COLO829 (cell line): ENCODE results near the gene MTA1.
A peak's percentile ranks its signal among the peaks of the same experiment; 100 is the strongest.

Experiments used
- DNase-seq: peaks from one replicate; pipeline ENCODE4 v3.0.0; 2012; ENCODE audit warnings: low spot score

Gene MTA1

GRCh38 chr14:105424861-105425260, 5.2 kb downstream of the MTA1 start:
- DNase-seq = no peak

- DNase-seq = no peak
These were observed 6.2 kb downstream of the MTA1 start for GRCh38 chr14:105425823-105426247.

GRCh38 chr14:105426416-105427130, 6.9 kb downstream of the MTA1 start:
- DNase-seq = no peak

- DNase-seq = no peak
These were observed 7.8 kb downstream of the MTA1 start for GRCh38 chr14:105427412-105427811.

DNA sequence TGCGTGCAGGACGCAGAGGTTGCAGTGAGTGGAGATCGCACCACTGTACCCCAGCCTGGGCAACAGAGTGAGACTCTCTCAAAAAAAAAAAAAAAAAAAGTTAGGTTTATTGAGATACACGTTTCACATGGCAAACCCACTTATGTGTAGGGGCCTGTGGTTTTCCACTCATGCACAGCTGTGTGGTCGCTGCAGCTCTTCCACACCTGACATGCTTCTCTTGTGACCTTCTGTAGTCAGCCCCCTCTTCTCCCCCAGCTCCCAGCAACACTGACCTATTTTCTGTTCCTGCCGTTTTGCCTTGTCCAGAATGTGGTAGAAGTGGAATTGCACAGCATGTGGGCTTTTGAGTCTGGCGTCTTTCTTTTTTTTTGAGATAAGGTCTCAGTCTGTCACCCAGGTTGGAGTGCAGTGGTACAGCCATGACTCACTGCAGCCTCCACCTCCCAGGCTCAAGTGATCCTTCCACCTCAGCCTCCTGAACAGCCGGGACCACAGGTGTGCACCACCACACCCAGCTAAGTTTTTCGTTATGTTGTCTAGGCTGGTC, 8.4 kb downstream of the MTA1 start:
- no peak for DNase-seq

GRCh38 chr14:105430042-105430441, 10.4 kb downstream of the MTA1 start:
- DNase-seq = no peak

DNA sequence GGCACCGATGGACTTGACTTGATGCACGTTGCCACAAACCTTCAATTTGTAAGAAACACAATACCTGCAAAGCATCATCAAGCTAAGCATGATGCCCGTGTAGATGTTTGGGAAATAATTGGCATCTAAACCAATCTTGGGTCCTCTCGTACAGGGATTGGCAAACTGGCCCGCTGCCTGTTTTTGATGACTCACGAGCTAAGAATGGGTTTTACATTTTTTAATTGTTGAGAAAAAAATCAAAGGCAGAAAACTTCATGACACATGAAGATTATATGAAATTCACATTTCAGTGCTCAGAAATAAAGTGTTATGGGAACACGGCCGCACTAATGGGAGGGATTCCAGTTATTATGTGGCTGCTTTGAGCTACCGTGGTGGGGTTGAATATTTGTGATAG, 10.9 kb downstream of the MTA1 start:
- peak; percentile 35 for DNase-seq

GRCh38 chr14:105431256-105431655, 11.6 kb downstream of the MTA1 start:
- no peak for DNase-seq

- no peak for DNase-seq
These were observed 13.0 kb downstream of the MTA1 start for GRCh38 chr14:105432657-105433056.

DNA sequence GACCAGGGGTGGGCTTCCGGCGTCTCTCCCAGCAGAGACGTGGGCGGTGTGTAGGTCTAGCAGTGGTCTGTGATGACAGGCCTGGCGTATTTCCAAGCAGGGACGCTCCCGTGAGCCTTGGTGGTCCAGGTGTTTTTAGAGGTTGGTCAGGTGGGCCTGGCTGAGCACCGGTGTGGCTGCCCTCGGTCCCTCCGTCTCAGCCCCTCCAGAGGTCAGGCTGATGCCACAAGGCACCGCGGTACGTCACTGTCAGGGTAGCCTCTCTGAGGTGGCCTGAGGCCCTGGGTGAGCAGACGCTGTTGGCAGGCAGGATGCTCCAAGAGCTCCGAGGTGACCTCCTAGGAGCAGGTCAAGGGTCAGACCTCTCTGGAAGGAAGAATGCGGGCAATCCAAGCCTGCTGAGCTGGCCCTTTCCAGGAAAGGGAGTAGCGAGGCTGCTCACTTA, 13.6 kb downstream of the MTA1 start:
- DNase-seq = no peak

DNA sequence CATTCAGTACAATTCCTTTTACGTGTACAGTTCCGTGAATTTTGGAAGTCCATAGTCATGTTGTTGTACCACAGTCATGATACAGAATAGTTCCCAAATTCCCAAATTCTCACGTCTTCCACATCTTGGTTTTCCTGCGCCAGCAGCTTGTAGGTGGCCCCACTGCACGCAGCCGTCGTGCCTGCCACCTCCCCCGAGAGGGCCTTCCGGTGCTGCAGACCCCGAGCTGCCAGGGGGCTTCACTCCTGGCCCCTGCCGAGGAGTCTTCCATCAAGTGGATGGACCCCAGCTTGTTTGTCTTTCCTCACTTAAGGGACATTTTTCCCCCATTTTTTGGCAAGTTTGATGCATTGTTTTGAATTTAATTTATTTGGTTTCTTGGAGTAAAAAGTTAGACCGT, 16.8 kb downstream of the MTA1 start:
- DNase-seq = no peak

DNA sequence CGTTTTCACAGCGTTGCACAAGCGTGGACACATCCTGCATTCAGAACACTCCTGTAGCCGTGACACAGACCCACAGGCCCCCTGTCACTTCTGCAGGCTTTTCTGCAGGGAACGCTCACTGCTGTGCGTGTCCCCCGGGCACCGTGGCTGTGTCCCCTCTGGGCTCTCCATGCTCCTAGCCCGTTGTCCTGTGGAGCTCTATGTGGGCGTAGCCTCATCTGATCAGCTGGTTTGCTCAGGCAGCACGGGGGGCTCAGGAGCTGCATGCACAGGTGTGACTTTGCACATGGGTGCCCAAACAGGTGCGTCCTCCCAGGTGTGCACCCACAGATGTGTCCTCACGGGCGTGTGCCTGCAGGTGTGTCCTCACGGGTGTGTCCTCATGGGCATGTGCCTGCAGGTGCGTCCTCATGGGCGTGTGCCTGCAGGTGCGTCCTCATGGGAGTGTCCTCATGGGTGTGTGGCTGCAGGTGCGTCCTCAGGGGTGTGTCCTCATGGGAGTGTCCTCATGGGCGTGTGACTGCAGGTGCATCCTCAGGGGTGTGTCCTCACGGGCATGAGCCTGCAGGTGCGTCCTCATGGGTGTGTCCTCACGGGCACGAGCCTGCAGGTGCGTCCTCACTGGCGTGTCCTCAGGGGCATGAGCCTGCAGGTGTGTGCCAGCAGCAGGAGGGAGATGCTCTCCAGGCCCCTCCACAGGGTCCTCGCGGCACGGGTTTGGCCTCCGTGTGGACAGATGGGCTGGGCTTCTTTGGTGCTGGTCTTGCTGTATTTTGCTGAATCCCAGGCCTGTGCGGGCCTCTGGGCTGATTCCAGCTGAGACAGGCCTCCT, 17.5 kb downstream of the MTA1 start:
- no peak for DNase-seq

GRCh38 chr14:105437723-105438500, 18.3 kb downstream of the MTA1 start:
- DNase-seq = no peak

DNA sequence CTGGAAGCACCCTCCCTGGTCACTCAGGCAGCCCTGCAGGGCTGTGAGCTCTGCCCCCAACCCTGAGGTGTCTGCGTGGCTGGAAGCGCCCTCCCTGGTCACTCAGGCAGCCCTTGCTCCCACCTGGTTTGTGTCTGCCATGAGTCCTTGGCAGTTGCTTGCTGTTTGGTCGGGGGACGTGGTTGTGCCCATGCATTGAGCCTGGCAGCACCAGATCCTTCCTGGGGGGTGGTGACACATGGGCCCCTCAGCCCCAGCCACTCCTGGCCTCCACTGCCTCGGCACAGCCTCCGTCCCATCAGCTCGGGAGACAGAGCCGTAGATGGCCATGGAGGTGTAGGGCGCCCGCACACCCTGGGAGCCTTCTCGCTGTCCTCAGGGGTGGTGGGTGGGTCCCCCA, 19.6 kb downstream of the MTA1 start:
- no peak for DNase-seq

GRCh38 chr14:105439710-105440553, 20.3 kb downstream of the MTA1 start:
- peak; percentile 60 for DNase-seq

GRCh38 chr14:105440554-105440900, 20.9 kb downstream of the MTA1 start:
- DNase-seq = no peak

DNA sequence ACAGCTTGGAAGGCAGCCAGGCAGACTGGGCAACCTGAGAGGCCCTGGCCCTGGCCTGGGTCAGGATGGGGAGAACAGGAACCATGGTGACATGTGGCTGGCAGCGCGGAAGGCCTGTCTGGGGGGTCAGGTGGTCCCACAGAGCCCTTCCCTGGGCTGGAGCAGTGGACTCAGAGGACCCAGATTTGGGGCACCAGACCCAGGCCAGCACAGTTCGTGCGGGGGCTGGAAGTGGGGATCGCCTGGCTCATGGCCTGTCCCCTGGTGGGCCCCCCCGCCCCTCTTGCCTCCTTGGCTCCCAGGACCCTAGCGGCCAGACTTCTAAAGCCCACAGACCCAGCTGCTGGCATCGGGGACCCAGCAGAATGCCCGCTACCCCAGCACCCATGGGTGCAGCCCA, 21.4 kb downstream of the MTA1 start:
- DNase-seq = no peak

- DNase-seq = no peak
These were observed 22.5 kb downstream of the MTA1 start for GRCh38 chr14:105442125-105442524.

- no peak for DNase-seq
These were observed 23.2 kb downstream of the MTA1 start for GRCh38 chr14:105442834-105443233.

DNA sequence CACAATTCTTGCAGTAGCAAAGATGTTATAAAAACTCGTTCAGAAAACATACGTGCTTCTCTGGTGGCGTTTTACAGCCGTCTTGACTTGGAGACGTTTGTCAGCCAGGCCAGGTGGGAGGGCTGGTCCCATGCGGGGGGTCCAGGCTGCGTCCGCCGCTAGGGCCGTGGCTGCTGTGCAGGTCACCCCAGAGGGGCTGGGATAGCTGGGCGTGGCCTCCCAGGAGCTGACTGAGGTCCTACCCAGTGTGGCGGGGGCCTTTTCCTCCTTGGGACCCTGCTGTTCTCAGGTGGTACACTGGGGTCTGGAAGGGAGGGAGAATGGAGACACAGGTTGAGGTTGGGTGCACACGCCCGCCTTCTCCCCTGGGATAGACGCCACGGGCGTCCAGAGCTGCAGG, 25.2 kb downstream of the MTA1 start:
- no peak for DNase-seq

- no peak for DNase-seq
These were observed 25.7 kb downstream of the MTA1 start for GRCh38 chr14:105445290-105445689.
